Left renal pelvis (tissue), 4 donors: ENCODE data around the gene R3HDM1. TPM values are rescaled to one million over a fixed set of nuclear protein-coding genes. Genes with fewer than 3 reads are reported as not detected.
"Not testable (repeated sequence)": the region's sequence is repeated elsewhere in the genome, so short reads cannot be mapped to it uniquely, and the experiment has no call there.

ENCODE experiments used
- DNase-seq, 4 donors: peaks; one replicate each; pipeline ENCODE4 v3.0.0-alpha.2; 2013; ENCODE audit warnings: low read depth in 4 of 4, low spot score in 3 of 4
- polyA plus RNA-seq, 4 donors: library from polyadenylated mRNA; unstranded; fragments of 120-200 nt; gene quantifications; one replicate each; pipeline ENCODE4 v1.2.1, GENCODE V29; 2013; ENCODE audit not compliant: insufficient read length in 4 of 4

R3HDM1 gene
- polyA plus RNA-seq, 4 donors = 27.5 to 40.4 (median 37.6) TPM

- no peak for DNase-seq
These were observed 106.3 kb downstream of the R3HDM1 start for GRCh38 chr2:135637456-135638087.

- DNase-seq = peak in 1 of 4 donors; percentile 1
These were observed 107.5 kb downstream of the R3HDM1 start for GRCh38 chr2:135638825-135639224.

- DNase-seq = no peak
These were observed 110.1 kb downstream of the R3HDM1 start for GRCh38 chr2:135641156-135642068.

GRCh38 chr2:135647836-135648579 is 116.7 kb downstream of the R3HDM1 start:
- no peak for DNase-seq

- no peak for DNase-seq
These were observed 119.4 kb downstream of the R3HDM1 start for GRCh38 chr2:135650721-135651120.

- DNase-seq = no peak
These were observed 120.4 kb downstream of the R3HDM1 start for GRCh38 chr2:135651717-135652116.

- DNase-seq = not testable (repeated sequence)
These were observed 123.0 kb downstream of the R3HDM1 start for GRCh38 chr2:135654239-135654638.

- DNase-seq = no peak
These were observed 126.7 kb downstream of the R3HDM1 start for GRCh38 chr2:135657806-135658582.

- DNase-seq = no peak
These were observed 130.8 kb downstream of the R3HDM1 start for GRCh38 chr2:135662088-135662487.

- DNase-seq = no peak
These were observed 131.9 kb downstream of the R3HDM1 start for GRCh38 chr2:135663148-135663700.

GRCh38 chr2:135664623-135665068 is 133.4 kb downstream of the R3HDM1 start:
- no peak for DNase-seq

- DNase-seq = no peak
These were observed 135.8 kb downstream of the R3HDM1 start for GRCh38 chr2:135667045-135667444.

GRCh38 chr2:135674453-135674852 is 143.2 kb downstream of the R3HDM1 start:
- no peak for DNase-seq

GRCh38 chr2:135676031-135676430 is 144.7 kb downstream of the R3HDM1 start:
- DNase-seq = no peak

- no peak for DNase-seq
These were observed 147.8 kb downstream of the R3HDM1 start for GRCh38 chr2:135679125-135679524.

GRCh38 chr2:135685361-135685760 is 154.1 kb downstream of the R3HDM1 start:
- no peak for DNase-seq

GRCh38 chr2:135688978-135689377 is 157.7 kb downstream of the R3HDM1 start:
- no peak for DNase-seq

GRCh38 chr2:135689679-135690078 is 158.4 kb downstream of the R3HDM1 start:
- DNase-seq = no peak

- DNase-seq = no peak
These were observed 163.4 kb downstream of the R3HDM1 start for GRCh38 chr2:135694711-135695110.

- DNase-seq = no peak
These were observed 167.6 kb downstream of the R3HDM1 start for GRCh38 chr2:135698838-135699237.
